Measurements from ENCODE around the gene PRKACG.
A peak's percentile ranks its signal among the peaks of the same experiment; 100 is the strongest.

PRKACG gene

GRCh38 chr9:69013382-69013727 lies 558 bp downstream of the PRKACG start:
- TF ChIP-seq, protein P1, sequence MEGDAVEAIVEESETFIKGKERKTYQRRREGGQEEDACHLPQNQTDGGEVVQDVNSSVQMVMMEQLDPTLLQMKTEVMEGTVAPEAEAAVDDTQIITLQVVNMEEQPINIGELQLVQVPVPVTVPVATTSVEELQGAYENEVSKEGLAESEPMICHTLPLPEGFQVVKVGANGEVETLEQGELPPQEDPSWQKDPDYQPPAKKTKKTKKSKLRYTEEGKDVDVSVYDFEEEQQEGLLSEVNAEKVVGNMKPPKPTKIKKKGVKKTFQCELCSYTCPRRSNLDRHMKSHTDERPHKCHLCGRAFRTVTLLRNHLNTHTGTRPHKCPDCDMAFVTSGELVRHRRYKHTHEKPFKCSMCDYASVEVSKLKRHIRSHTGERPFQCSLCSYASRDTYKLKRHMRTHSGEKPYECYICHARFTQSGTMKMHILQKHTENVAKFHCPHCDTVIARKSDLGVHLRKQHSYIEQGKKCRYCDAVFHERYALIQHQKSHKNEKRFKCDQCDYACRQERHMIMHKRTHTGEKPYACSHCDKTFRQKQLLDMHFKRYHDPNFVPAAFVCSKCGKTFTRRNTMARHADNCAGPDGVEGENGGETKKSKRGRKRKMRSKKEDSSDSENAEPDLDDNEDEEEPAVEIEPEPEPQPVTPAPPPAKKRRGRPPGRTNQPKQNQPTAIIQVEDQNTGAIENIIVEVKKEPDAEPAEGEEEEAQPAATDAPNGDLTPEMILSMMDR (IDR thresholded peaks at IDR 0.05; ENCODE audit: borderline replicate concordance, insufficient read depth, low read depth, low read length), result no peak

DNA sequence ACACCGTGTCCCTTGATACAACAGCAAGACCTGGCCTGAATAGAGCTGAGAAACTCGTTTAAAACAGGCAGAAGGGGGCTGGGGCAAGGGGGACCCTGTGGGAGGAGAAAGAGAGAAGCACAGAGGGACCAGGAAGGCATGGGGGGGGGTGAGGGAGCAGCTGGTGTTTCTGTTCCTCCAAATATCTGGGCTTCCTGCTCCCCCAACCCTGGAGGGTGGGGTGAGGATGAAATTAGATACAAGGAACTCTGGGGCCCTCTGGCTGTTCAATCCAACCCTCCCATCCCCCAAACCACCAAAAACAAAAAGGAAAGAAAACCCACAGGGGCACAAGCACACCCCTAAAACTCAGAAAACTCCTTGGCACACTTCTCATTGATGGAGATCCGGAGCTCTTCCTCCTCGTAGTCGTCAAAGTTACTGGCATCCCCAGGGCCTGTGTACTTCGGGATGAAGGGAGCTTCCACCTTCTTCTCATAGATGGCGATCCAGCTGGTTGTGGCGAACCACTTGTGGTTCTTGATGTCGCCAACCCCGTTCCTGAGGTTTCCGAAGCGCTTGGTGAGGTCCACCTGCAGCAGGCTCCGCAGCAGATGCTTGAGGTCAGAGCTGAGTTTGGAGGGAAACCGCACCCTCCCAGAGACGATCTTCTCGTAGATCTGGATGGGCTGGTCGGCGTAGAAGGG lies 1.1 kb downstream of the PRKACG start:
- TF ChIP-seq, protein P1 (IDR thresholded peaks at IDR 0.05; ENCODE audit: borderline replicate concordance, insufficient read depth, low read depth, low read length), result no peak
- H3K4me3 ChIP-seq (ENCODE audit: low read depth, low read length), result no peak overlapping the region

More at GRCh38 chr9:69013382-69013727, 558 bp downstream of the PRKACG start:
- no peak overlapping the region for H3K4me3 ChIP-seq (ENCODE audit: low read depth, low read length)

- TF ChIP-seq, protein P1 (IDR thresholded peaks at IDR 0.05; ENCODE audit: borderline replicate concordance, insufficient read depth, low read depth, low read length), result no peak
- H3K4me3 ChIP-seq (ENCODE audit: low read depth, low read length), result no peak overlapping the region
Measured at GRCh38 chr9:69009708-69010107, 4.2 kb downstream of the PRKACG start.

- TF ChIP-seq, protein P1 (IDR thresholded peaks at IDR 0.05; ENCODE audit: borderline replicate concordance, insufficient read depth, low read depth, low read length), result no peak
- no peak overlapping the region for H3K4me3 ChIP-seq (ENCODE audit: low read depth, low read length)
Measured at GRCh38 chr9:69004836-69005235, 9.1 kb downstream of the PRKACG start.

GRCh38 chr9:69003051-69003450 lies 10.9 kb downstream of the PRKACG start:
- TF ChIP-seq, protein P1 (IDR thresholded peaks at IDR 0.05; ENCODE audit: borderline replicate concordance, insufficient read depth, low read depth, low read length), result no peak
- H3K4me3 ChIP-seq (ENCODE audit: low read depth, low read length), result no peak overlapping the region

GRCh38 chr9:69001921-69002320 lies 12.0 kb downstream of the PRKACG start:
- H3K4me3 ChIP-seq (ENCODE audit: low read depth, low read length), result no peak overlapping the region
- TF ChIP-seq, protein P1 (IDR thresholded peaks at IDR 0.05; ENCODE audit: borderline replicate concordance, insufficient read depth, low read depth, low read length), result no peak

DNA sequence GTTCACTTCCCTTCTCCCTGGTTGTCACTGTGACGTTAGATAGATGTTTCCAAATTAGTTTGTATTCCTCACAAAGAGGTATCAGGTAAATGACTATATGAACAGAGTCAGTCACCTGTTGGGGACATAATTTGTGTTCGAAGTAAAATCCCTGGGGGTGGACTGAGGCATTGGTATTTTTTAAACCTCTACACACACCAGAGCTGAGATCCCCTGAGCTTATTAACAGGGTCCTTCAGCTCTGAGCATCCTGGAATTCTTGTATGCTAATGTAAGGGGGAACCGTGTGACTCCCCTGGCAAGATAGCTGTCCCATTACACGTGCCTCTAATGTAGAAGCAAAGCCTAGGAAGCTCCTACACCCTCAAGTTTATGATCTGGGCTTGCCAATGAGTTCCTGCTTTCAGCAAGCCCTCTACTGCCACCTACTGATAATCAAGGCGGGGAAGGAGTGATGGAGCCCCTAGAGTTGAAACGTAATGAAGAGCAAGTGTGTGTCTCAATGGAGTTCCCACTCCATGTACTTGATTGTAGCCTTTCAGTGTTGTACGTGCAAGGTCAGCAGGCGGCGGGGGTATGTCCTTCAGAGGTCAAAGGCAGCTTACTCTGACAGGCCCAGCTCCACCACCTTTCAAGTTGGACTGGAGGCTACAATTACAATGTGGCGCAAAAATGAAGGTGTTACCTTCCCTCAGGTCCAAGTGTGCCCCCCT lies 14.4 kb downstream of the PRKACG start:
- TF ChIP-seq, protein P1 (IDR thresholded peaks at IDR 0.05; ENCODE audit: borderline replicate concordance, insufficient read depth, low read depth, low read length), result peak; percentile 80
- H3K4me3 ChIP-seq (ENCODE audit: low read depth, low read length), result no peak overlapping the region

All from GM12875 (cell line).